Measurements from ENCODE around the gene DOP1A.

- TF ChIP-seq SP1 (IDR thresholded peaks at IDR 0.05) (no peak), TARDBP (IDR thresholded peaks at IDR 0.05) (no peak), SUZ12 (IDR thresholded peaks at IDR 0.05) (no peak), FOXM1 (IDR thresholded peaks at IDR 0.05; ENCODE audit: borderline replicate concordance) (no peak)
Measured at GRCh38 chr6:83072726-83073125, 5.3 kb downstream of the DOP1A start.
